GM18951 (cell line): ENCODE measurements around the gene PLA2G4F.

Experiments
- POLR2A ChIP-seq: IDR thresholded peaks from 4 replicates; pipeline ENCODE4 v1.6.1; 2011; ENCODE audit warnings: mild to moderate bottlenecking; ENCODE audit not compliant: insufficient read length, insufficient read depth; ENCODE audit errors: extremely low read depth
- in situ Hi-C: fragments of 300-500 bp; cut with MboI; formaldehyde crosslinking; loops from one replicate; pipeline ENCODE4 v1.12.0; 2022; ENCODE audit warnings: low sequenced_read_pairs, mixed read lengths, inconsistent platforms; ENCODE audit not compliant: unreplicated experiment

PLA2G4F gene

GRCh38 chr15:42138968-42139386, 17.5 kb downstream of the PLA2G4F start:
- TF ChIP-seq POLR2A: no peak
- in situ Hi-C loops: no loop called here

GRCh38 chr15:42138411-42138810, 18.0 kb downstream of the PLA2G4F start:
- TF ChIP-seq POLR2A: no peak
- in situ Hi-C loops: no loop called here

- TF ChIP-seq POLR2A: no peak
- in situ Hi-C loops: no loop called here
These were observed 18.8 kb downstream of the PLA2G4F start for GRCh38 chr15:42137461-42138261.

- TF ChIP-seq POLR2A: no peak
- in situ Hi-C loops: no loop called here
These were observed 19.9 kb downstream of the PLA2G4F start for GRCh38 chr15:42136513-42136912.

GRCh38 chr15:42135351-42135750, 21.1 kb downstream of the PLA2G4F start:
- in situ Hi-C loops: no loop called here
- TF ChIP-seq POLR2A: no peak

- no peak for TF ChIP-seq POLR2A
- in situ Hi-C loops: no loop called here
These were observed 21.7 kb downstream of the PLA2G4F start for GRCh38 chr15:42134617-42135245.

GRCh38 chr15:42133886-42134502, 22.4 kb downstream of the PLA2G4F start:
- in situ Hi-C loops: no loop called here
- no peak for TF ChIP-seq POLR2A

- no peak for TF ChIP-seq POLR2A
- in situ Hi-C loops: no loop called here
These were observed 23.1 kb downstream of the PLA2G4F start for GRCh38 chr15:42133356-42133755.

GRCh38 chr15:42131826-42132806, 24.3 kb downstream of the PLA2G4F start:
- in situ Hi-C loops: no loop called here
- no peak for TF ChIP-seq POLR2A

GRCh38 chr15:42131006-42131405, 25.4 kb downstream of the PLA2G4F start:
- no peak for TF ChIP-seq POLR2A

GRCh38 chr15:42130246-42130986, 26.0 kb downstream of the PLA2G4F start:
- no peak for TF ChIP-seq POLR2A
- in situ Hi-C loops: no loop called here

More at GRCh38 chr15:42131006-42131405, 25.4 kb downstream of the PLA2G4F start:
- in situ Hi-C loops: no loop called here

- in situ Hi-C loops: no loop called here
- TF ChIP-seq POLR2A: no peak
These were observed 27.1 kb downstream of the PLA2G4F start for GRCh38 chr15:42129364-42129763.
